GM12875 (cell line): ENCODE results near the gene HELZ.

Source experiments
- H3K4me3 ChIP-seq: one replicate; pipeline ENCODE4 v1.5.1; 2011; ENCODE audit warnings: low read depth, low read length, control low read depth
- CTCF ChIP-seq: IDR thresholded peaks from 2 replicates; pipeline ENCODE4 v1.5.1; 2011; ENCODE audit warnings: low read depth, mild to moderate bottlenecking, control low read depth, inconsistent platforms, low read length, moderate library complexity, borderline replicate concordance; ENCODE audit not compliant: insufficient read depth

HELZ gene

GRCh38 chr17:67157732-67158639 lies 87.0 kb downstream of the HELZ start:
- H3K4me3 ChIP-seq: no peak overlapping the region
- TF ChIP-seq CTCF: no peak

- no peak for TF ChIP-seq CTCF
Observed at GRCh38 chr17:67156269-67157199, 88.5 kb downstream of the HELZ start.

GRCh38 chr17:67152824-67153223 lies 92.2 kb downstream of the HELZ start:
- TF ChIP-seq CTCF: no peak
- no peak overlapping the region for H3K4me3 ChIP-seq

More at GRCh38 chr17:67156269-67157199, 88.5 kb downstream of the HELZ start:
- H3K4me3 ChIP-seq: no peak overlapping the region

- no peak for TF ChIP-seq CTCF
- H3K4me3 ChIP-seq: no peak overlapping the region
Observed at GRCh38 chr17:67151717-67152116, 93.3 kb downstream of the HELZ start.

GRCh38 chr17:67150826-67151225 lies 94.2 kb downstream of the HELZ start:
- H3K4me3 ChIP-seq: no peak overlapping the region
- TF ChIP-seq CTCF: no peak

GRCh38 chr17:67148352-67148751 lies 96.6 kb downstream of the HELZ start:
- no peak for TF ChIP-seq CTCF

More at GRCh38 chr17:67148352-67148751, 96.6 kb downstream of the HELZ start:
- H3K4me3 ChIP-seq: no peak overlapping the region
